ENCODE data around the gene PCDH10. TPM values are rescaled to one million over a fixed set of nuclear protein-coding genes. Genes with fewer than 3 reads are reported as not detected.

Gene PCDH10
- total RNA-seq, 1 donor from 2014 or later: 30.2 TPM

DNA sequence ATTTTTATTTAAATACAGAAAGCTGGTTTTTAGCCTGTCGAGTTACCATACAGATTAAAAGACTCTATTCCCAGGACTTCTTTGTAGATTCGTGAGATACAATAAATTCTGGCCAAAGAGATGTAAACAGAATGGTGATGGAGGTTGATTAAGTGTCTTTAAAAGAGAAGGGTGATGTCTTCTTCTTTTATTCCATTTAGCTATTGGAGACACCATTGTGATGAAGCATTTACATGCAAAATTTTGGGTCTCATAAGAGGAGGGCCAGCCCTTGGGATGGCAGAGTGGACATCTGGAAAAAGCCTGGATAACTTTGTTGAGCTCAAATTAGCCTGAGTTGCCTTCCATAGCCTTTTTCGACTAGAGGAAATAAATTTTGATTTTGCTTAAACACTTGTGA lies 21.6 kb upstream of the PCDH10 start:
- no peaks in the 10 kb centered on the region for H3K36me3 Mint-ChIP-seq (ENCODE audit: low read depth)
- no peaks in the 10 kb centered on the region for H3K9me3 Mint-ChIP-seq (ENCODE audit: low read depth)
- H3K27ac Mint-ChIP-seq (ENCODE audit: unreplicated experiment): no peak overlapping the region
- TF ChIP-seq CTCF (IDR thresholded peaks at IDR 0.05): no peak
- peaks cover 36% of the 10 kb centered on the region for H3K4me1 Mint-ChIP-seq (ENCODE audit: low read depth)
- no peak for DNase-seq (ENCODE audit: low spot score)
- H3K4me3 Mint-ChIP-seq (ENCODE audit: unreplicated experiment): no peak overlapping the region
- no peaks in the 10 kb centered on the region for H3K27me3 Mint-ChIP-seq (ENCODE audit: low read depth)

- peak overlapping the region; percentile 82 for H3K27ac Mint-ChIP-seq (ENCODE audit: unreplicated experiment)
- peaks cover 36% of the 10 kb centered on the region for H3K4me1 Mint-ChIP-seq (ENCODE audit: low read depth)
- H3K4me3 Mint-ChIP-seq (ENCODE audit: unreplicated experiment): no peak overlapping the region
- no peaks in the 10 kb centered on the region for H3K27me3 Mint-ChIP-seq (ENCODE audit: low read depth)
- TF ChIP-seq CTCF (IDR thresholded peaks at IDR 0.05): no peak
- H3K9me3 Mint-ChIP-seq (ENCODE audit: low read depth): no peaks in the 10 kb centered on the region
- no peak for DNase-seq (ENCODE audit: low spot score)
- no peaks in the 10 kb centered on the region for H3K36me3 Mint-ChIP-seq (ENCODE audit: low read depth)
These were observed 19.9 kb upstream of the PCDH10 start for GRCh38 chr4:133129237-133129636.

DNA sequence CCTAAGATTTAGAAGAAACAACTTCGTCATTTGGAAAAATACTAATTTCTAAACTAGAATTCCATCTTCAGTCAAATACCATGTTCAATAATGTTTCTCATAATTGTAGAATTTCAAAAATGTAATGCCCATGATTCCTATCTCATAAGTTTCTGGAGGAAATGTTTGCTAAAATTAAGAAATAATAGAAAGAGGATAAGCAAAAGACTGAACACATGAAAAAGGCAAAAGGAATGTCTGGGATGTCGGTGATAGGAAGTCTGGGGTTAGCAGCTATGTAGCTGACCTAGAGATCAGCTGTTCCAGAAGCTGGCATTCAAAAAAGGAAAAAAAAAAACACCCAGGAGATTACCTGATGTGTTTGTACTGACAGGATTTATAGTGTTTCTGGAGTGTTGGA lies 18.9 kb upstream of the PCDH10 start:
- no peak for TF ChIP-seq CTCF (IDR thresholded peaks at IDR 0.05)
- Mint-ChIP-seq H3K4me3 (ENCODE audit: unreplicated experiment) (peak overlapping the region; percentile 26), H3K4me1 (ENCODE audit: low read depth) (peaks cover 36% of the 10 kb centered on the region), H3K9me3 (ENCODE audit: low read depth) (no peaks in the 10 kb centered on the region), H3K36me3 (ENCODE audit: low read depth) (no peaks in the 10 kb centered on the region), H3K27me3 (ENCODE audit: low read depth) (no peaks in the 10 kb centered on the region), H3K27ac (ENCODE audit: unreplicated experiment) (peak overlapping the region; percentile 82)
- DNase-seq (ENCODE audit: low spot score): no peak

- DNase-seq (ENCODE audit: low spot score): no peak
- no peak for TF ChIP-seq CTCF (IDR thresholded peaks at IDR 0.05)
- Mint-ChIP-seq H3K36me3 (ENCODE audit: low read depth) (no peaks in the 10 kb centered on the region), H3K9me3 (ENCODE audit: low read depth) (no peaks in the 10 kb centered on the region), H3K4me1 (ENCODE audit: low read depth) (peaks cover 36% of the 10 kb centered on the region), H3K4me3 (ENCODE audit: unreplicated experiment) (no peak overlapping the region), H3K27ac (ENCODE audit: unreplicated experiment) (no peak overlapping the region), H3K27me3 (ENCODE audit: low read depth) (no peaks in the 10 kb centered on the region)
These were observed 17.1 kb upstream of the PCDH10 start for GRCh38 chr4:133131829-133132460.

GRCh38 chr4:133136833-133137232 lies 12.3 kb upstream of the PCDH10 start:
- peaks cover 2% of the 10 kb centered on the region for H3K4me1 Mint-ChIP-seq (ENCODE audit: low read depth)
- no peaks in the 10 kb centered on the region for H3K36me3 Mint-ChIP-seq (ENCODE audit: low read depth)

More at GRCh38 chr4:133136833-133137232, 12.3 kb upstream of the PCDH10 start:
- no peaks in the 10 kb centered on the region for H3K9me3 Mint-ChIP-seq (ENCODE audit: low read depth)
- no peak overlapping the region for H3K4me3 Mint-ChIP-seq (ENCODE audit: unreplicated experiment)
- no peak for DNase-seq (ENCODE audit: low spot score)
- H3K27me3 Mint-ChIP-seq (ENCODE audit: low read depth): no peaks in the 10 kb centered on the region
- TF ChIP-seq CTCF (IDR thresholded peaks at IDR 0.05): no peak
- no peak overlapping the region for H3K27ac Mint-ChIP-seq (ENCODE audit: unreplicated experiment)
